WERI-Rb-1 (cell line): Measurements from ENCODE around the gene RTL10.

Experiments
- DNase-seq: peaks from one replicate; pipeline ENCODE4 v3.0.0-alpha.2; 2020
- H3K27ac ChIP-seq: fragments of 250-450 bp; sonication (Bioruptor Pico); 2 replicates; pipeline ENCODE4 v1.5.1; 2020; ENCODE audit warnings: mild to moderate bottlenecking, moderate library complexity
- H3K27me3 ChIP-seq: fragments of 250-450 bp; sonication (Bioruptor Pico); 2 replicates; pipeline ENCODE4 v1.5.1; 2021; ENCODE audit warnings: mild to moderate bottlenecking, low read depth, moderate library complexity; ENCODE audit not compliant: insufficient read depth, severe bottlenecking
- H3K36me3 ChIP-seq: fragments of 250-450 bp; sonication (Bioruptor Pico); 2 replicates; pipeline ENCODE4 v1.5.1; 2020; ENCODE audit warnings: mild to moderate bottlenecking, moderate library complexity
- H3K4me3 ChIP-seq: 2 replicates; pipeline ENCODE4 v1.5.1; 2011; ENCODE audit warnings: low read depth, mild to moderate bottlenecking, control low read depth, low read length
- H3K9me3 ChIP-seq: fragments of 250-450 bp; sonication (Bioruptor Pico); 2 replicates; pipeline ENCODE4 v1.5.1; 2021; ENCODE audit warnings: mild to moderate bottlenecking, moderate library complexity; ENCODE audit not compliant: severe bottlenecking
- CTCF ChIP-seq: IDR thresholded peaks from 2 replicates; pipeline ENCODE4 v1.5.1; 2011; ENCODE audit warnings: low read depth, mild to moderate bottlenecking, control low read depth, inconsistent platforms, low read length

Gene RTL10

GRCh38 chr22:19864538-19865106 is 9.9 kb upstream of the RTL10 start:
- no peak overlapping the region for H3K27ac ChIP-seq
- no peaks in the 10 kb centered on the region for H3K36me3 ChIP-seq
- H3K27me3 ChIP-seq, result no peaks in the 10 kb centered on the region
- no peaks in the 10 kb centered on the region for H3K9me3 ChIP-seq
- TF ChIP-seq CTCF, result no peak
- no peak overlapping the region for H3K4me3 ChIP-seq
- DNase-seq, result no peak

GRCh38 chr22:19863571-19863970 is 8.9 kb upstream of the RTL10 start:
- no peaks in the 10 kb centered on the region for H3K9me3 ChIP-seq
- no peak overlapping the region for H3K27ac ChIP-seq
- H3K36me3 ChIP-seq, result no peaks in the 10 kb centered on the region
- no peak overlapping the region for H3K4me3 ChIP-seq
- no peak for TF ChIP-seq CTCF
- H3K27me3 ChIP-seq, result no peaks in the 10 kb centered on the region
- DNase-seq, result no peak

DNA sequence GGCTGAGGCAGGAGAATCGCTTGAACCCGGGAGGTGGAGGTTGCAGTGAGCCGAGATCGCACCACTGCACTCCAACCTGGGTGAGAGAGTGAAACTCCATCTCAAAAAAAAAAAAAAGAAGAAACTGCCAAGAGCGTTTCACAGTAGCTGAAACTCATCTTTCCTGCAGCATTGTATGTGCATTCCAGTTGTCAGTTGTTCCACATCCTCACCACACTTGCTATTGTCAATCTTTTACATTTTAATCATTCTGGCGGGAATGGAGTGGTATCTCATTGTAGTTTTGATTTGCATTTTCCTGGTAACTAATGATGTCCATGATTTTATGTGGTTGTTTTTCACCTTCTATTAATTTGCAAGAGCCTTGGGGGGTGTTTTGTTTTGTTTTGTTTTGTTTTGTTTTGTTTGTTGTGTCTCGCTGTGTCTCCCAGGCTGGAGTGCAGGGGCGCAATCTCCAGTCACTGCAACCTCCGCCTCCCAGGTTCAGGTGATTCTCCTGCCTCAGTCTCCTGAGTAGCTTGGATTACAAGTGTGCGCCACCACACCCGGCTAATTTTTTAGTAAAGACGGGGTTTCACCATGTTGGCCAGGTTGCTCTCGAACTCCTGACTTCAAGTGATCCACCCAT is 8.1 kb upstream of the RTL10 start:
- H3K9me3 ChIP-seq, result no peaks in the 10 kb centered on the region

DNA sequence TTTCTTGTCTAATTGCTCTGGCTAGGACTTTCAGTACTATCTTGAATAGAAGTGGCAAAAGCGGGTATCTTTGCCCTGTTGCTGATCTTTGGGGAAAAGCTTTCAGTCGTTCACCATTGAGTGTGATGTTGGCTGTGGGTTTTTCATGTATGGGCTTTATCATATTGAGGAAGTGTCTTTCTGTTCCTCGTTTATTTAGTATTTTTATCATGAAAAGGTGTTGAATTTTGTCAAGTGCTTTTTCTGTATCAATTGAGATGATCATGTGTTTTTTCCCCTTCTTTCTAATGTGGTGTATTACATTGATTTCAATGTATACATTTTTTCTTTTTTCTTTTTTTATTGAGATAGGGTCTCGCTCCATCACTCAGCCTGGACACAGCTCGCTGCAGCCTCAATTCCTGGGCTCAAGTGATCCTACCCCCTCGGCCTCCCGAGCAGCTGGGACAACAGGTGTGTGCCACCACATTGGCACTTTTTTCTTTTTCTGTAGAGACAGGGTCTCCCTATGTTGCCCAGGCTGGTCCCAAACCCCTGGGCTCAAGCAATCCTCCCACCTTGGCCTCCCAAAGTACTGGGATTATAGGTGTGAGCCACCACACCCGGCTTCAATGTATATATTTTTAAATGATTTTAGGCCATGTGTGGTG is 5.3 kb upstream of the RTL10 start:
- DNase-seq, result no peak
- no peak overlapping the region for H3K4me3 ChIP-seq
- no peaks in the 10 kb centered on the region for H3K27me3 ChIP-seq
- no peaks in the 10 kb centered on the region for H3K36me3 ChIP-seq
- no peaks in the 10 kb centered on the region for H3K9me3 ChIP-seq
- no peak for TF ChIP-seq CTCF
- H3K27ac ChIP-seq, result no peak overlapping the region

More for the DNA sequence above, 8.1 kb upstream of the RTL10 start:
- Histone ChIP-seq H3K27ac (no peak overlapping the region), H3K4me3 (no peak overlapping the region), H3K27me3 (no peaks in the 10 kb centered on the region), H3K36me3 (no peaks in the 10 kb centered on the region)
- DNase-seq, result no peak
- TF ChIP-seq CTCF, result no peak

DNA sequence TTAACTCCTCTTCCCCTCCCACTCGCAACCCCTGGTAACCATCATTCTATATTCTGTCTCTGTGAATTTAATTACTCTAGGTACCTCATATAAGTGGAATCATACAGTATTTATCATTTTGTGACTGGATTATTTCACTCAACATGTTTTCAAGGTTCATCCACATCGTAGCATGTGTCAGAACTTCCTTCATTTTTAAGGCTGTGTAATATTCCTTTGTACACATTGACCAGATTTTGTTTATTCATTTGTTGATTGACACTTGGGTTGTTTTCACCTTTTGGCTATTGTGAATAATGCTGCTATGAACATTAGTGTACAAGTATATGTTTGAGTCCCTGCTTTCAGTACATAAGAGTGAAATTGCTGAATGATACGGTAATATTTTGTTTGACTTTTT is 2.7 kb upstream of the RTL10 start:
- Histone ChIP-seq H3K27ac (no peak overlapping the region), H3K9me3 (no peaks in the 10 kb centered on the region), H3K27me3 (no peaks in the 10 kb centered on the region), H3K4me3 (no peak overlapping the region), H3K36me3 (peaks cover 10% of the 10 kb centered on the region)
- TF ChIP-seq CTCF, result no peak
- no peak for DNase-seq
